ENCODE data around the gene KCNIP4. TPM values are rescaled to one million over a fixed set of nuclear protein-coding genes. Genes with fewer than 3 reads are reported as not detected.

Gene KCNIP4
- total RNA-seq, 1 donor from 2014 or later, result 0.53 TPM

- FAIRE-seq, result no peak
- DNase-seq (ENCODE audit: low read depth), result no peak
- no peak overlapping the region for H3K4me3 ChIP-seq (ENCODE audit: low read depth, low read length)
- H3K36me3 ChIP-seq (ENCODE audit: control insufficient read depth, insufficient read depth, low read length), result no peaks in the 10 kb centered on the region
- no peak for TF ChIP-seq CTCF (IDR thresholded peaks at IDR 0.05; ENCODE audit: insufficient read depth, low read length, severe bottlenecking)
- H3K27me3 ChIP-seq (ENCODE audit: control insufficient read depth, insufficient read depth, low read length), result no peaks in the 10 kb centered on the region
Measured at GRCh38 chr4:21628116-21628670, 320.4 kb downstream of the KCNIP4 start.

- no peak for FAIRE-seq
Measured at GRCh38 chr4:21625447-21625846, 323.1 kb downstream of the KCNIP4 start.

GRCh38 chr4:21605006-21605405 lies 343.6 kb downstream of the KCNIP4 start:
- Histone ChIP-seq H3K27me3 (ENCODE audit: control insufficient read depth, insufficient read depth, low read length) (no peaks in the 10 kb centered on the region), H3K36me3 (ENCODE audit: control insufficient read depth, insufficient read depth, low read length) (no peaks in the 10 kb centered on the region), H3K4me3 (ENCODE audit: low read depth, low read length) (no peak overlapping the region)
- FAIRE-seq (no peak), DNase-seq (ENCODE audit: low read depth) (no peak)
- no peak for TF ChIP-seq CTCF (IDR thresholded peaks at IDR 0.05; ENCODE audit: insufficient read depth, low read length, severe bottlenecking)

More at GRCh38 chr4:21625447-21625846, 323.1 kb downstream of the KCNIP4 start:
- H3K27me3 ChIP-seq (ENCODE audit: control insufficient read depth, insufficient read depth, low read length), result no peaks in the 10 kb centered on the region
- DNase-seq (ENCODE audit: low read depth), result no peak
- no peak overlapping the region for H3K4me3 ChIP-seq (ENCODE audit: low read depth, low read length)
- H3K36me3 ChIP-seq (ENCODE audit: control insufficient read depth, insufficient read depth, low read length), result no peaks in the 10 kb centered on the region
- TF ChIP-seq CTCF (IDR thresholded peaks at IDR 0.05; ENCODE audit: insufficient read depth, low read length, severe bottlenecking), result no peak

GRCh38 chr4:21596521-21596920 lies 352.1 kb downstream of the KCNIP4 start:
- H3K27me3 ChIP-seq (ENCODE audit: control insufficient read depth, insufficient read depth, low read length), result no peaks in the 10 kb centered on the region
- H3K36me3 ChIP-seq (ENCODE audit: control insufficient read depth, insufficient read depth, low read length), result no peaks in the 10 kb centered on the region
- no peak overlapping the region for H3K4me3 ChIP-seq (ENCODE audit: low read depth, low read length)
- no peak for FAIRE-seq
- no peak for DNase-seq (ENCODE audit: low read depth)
- no peak for TF ChIP-seq CTCF (IDR thresholded peaks at IDR 0.05; ENCODE audit: insufficient read depth, low read length, severe bottlenecking)

GRCh38 chr4:21593671-21594001 lies 354.9 kb downstream of the KCNIP4 start:
- no peak for FAIRE-seq

More at GRCh38 chr4:21593671-21594001, 354.9 kb downstream of the KCNIP4 start:
- Histone ChIP-seq H3K4me3 (ENCODE audit: low read depth, low read length) (no peak overlapping the region), H3K27me3 (ENCODE audit: control insufficient read depth, insufficient read depth, low read length) (no peaks in the 10 kb centered on the region), H3K36me3 (ENCODE audit: control insufficient read depth, insufficient read depth, low read length) (no peaks in the 10 kb centered on the region)
- no peak for TF ChIP-seq CTCF (IDR thresholded peaks at IDR 0.05; ENCODE audit: insufficient read depth, low read length, severe bottlenecking)
- no peak for DNase-seq (ENCODE audit: low read depth)

Measured in bronchial epithelial cell (primary cell).